H9 (cell line): ENCODE measurements around the gene EPB41L1. TPM values are rescaled to one million over a fixed set of nuclear protein-coding genes. Genes with fewer than 3 reads are reported as not detected.

Source experiments
- DNase-seq: peaks from one replicate; pipeline ENCODE4 v3.0.0-alpha.2; 2017
- H2AFZ ChIP-seq: one replicate; pipeline ENCODE4 v1.6.1; 2013; ENCODE audit warnings: mild to moderate bottlenecking, low read length, control low read depth, moderate library complexity
- H2AK5ac ChIP-seq: 2 replicates; pipeline ENCODE4 v1.6.1; 2013; ENCODE audit warnings: low read length, control low read depth, mixed read lengths; ENCODE audit not compliant: insufficient read length
- H2BK120ac ChIP-seq: one replicate; pipeline ENCODE4 v1.6.1; 2013; ENCODE audit warnings: low read depth, mild to moderate bottlenecking, low read length, control low read depth, inconsistent platforms; ENCODE audit not compliant: poor library complexity, severe bottlenecking
- H2BK12ac ChIP-seq: 2 replicates; pipeline ENCODE4 v1.6.1; 2013; ENCODE audit warnings: low read length, control low read depth, mixed read lengths, low read depth; ENCODE audit not compliant: insufficient read length
- H2BK15ac ChIP-seq: 2 replicates; pipeline ENCODE4 v1.6.1; 2013; ENCODE audit warnings: low read depth, low read length, control low read depth
- H2BK20ac ChIP-seq: one replicate; pipeline ENCODE4 v1.6.1; 2013; ENCODE audit warnings: low read depth, mild to moderate bottlenecking, low read length, control low read depth, inconsistent platforms; ENCODE audit not compliant: poor library complexity, severe bottlenecking
- H2BK5ac ChIP-seq: 2 replicates; pipeline ENCODE4 v1.6.1; 2013; ENCODE audit warnings: low read length, control low read depth, mixed read lengths; ENCODE audit not compliant: insufficient read length
- H3K14ac ChIP-seq: 2 replicates; pipeline ENCODE4 v1.6.1; 2013; ENCODE audit warnings: low read length, control low read depth; ENCODE audit not compliant: insufficient read depth
- H3K18ac ChIP-seq: 2 replicates; pipeline ENCODE4 v1.6.1; 2013; ENCODE audit warnings: low read depth, mild to moderate bottlenecking, mixed read lengths, low read length, control low read depth; ENCODE audit not compliant: insufficient read length
- H3K23ac ChIP-seq: 2 replicates; pipeline ENCODE4 v1.6.1; 2013; ENCODE audit warnings: low read length, control low read depth, mixed read lengths, low read depth; ENCODE audit not compliant: insufficient read length
- H3K23me2 ChIP-seq: 2 replicates; pipeline ENCODE4 v1.6.1; 2013; ENCODE audit warnings: low read depth, mild to moderate bottlenecking, mixed read lengths, low read length, control low read depth; ENCODE audit not compliant: insufficient read length, poor library complexity, severe bottlenecking
- H3K27ac ChIP-seq: 2 replicates; pipeline ENCODE4 v1.5.1; 2013; ENCODE audit warnings: low read length, control low read depth, mixed read lengths, low read depth; ENCODE audit not compliant: insufficient read length
- H3K27me3 ChIP-seq: 2 replicates; pipeline ENCODE4 v1.6.1; 2013; ENCODE audit warnings: low read length, control low read depth, inconsistent platforms; ENCODE audit not compliant: insufficient read depth
- H3K4ac ChIP-seq: 2 replicates; pipeline ENCODE4 v1.6.1; 2013; ENCODE audit warnings: low read depth, mild to moderate bottlenecking, control low read depth, inconsistent platforms, low read length, moderate library complexity
- H3K4me1 ChIP-seq: 2 replicates; pipeline ENCODE4 v1.6.1; 2013; ENCODE audit warnings: low read length, control low read depth, inconsistent platforms; ENCODE audit not compliant: insufficient read depth
- H3K4me2 ChIP-seq: 2 replicates; pipeline ENCODE4 v1.6.1; 2013; ENCODE audit warnings: low read length, control low read depth, mixed read lengths; ENCODE audit not compliant: insufficient read length, insufficient read depth
- H3K56ac ChIP-seq: 2 replicates; pipeline ENCODE4 v1.6.1; 2013; ENCODE audit warnings: low read depth, mild to moderate bottlenecking, mixed read lengths, low read length, control low read depth; ENCODE audit not compliant: insufficient read length
- H3K79me1 ChIP-seq: 2 replicates; pipeline ENCODE4 v1.6.1; 2013; ENCODE audit warnings: low read depth, mild to moderate bottlenecking, moderate library complexity, low read length, control low read depth, inconsistent platforms; ENCODE audit not compliant: insufficient read depth, poor library complexity, severe bottlenecking
- H3K79me2 ChIP-seq: 2 replicates; pipeline ENCODE4 v1.6.1; 2013; ENCODE audit warnings: low read length, control low read depth, inconsistent platforms; ENCODE audit not compliant: insufficient read depth
- H3K9ac ChIP-seq: 2 replicates; pipeline ENCODE4 v1.6.1; 2013; ENCODE audit warnings: low read length, control low read depth, mixed read lengths; ENCODE audit not compliant: insufficient read length; ENCODE audit errors: extremely low read depth
- H3K9me3 ChIP-seq: one replicate; pipeline ENCODE4 v1.6.1; 2013; ENCODE audit warnings: low read depth, low read length, inconsistent platforms; ENCODE audit not compliant: control insufficient read depth
- H3T11ph ChIP-seq: one replicate; pipeline ENCODE4 v1.6.1; 2013; ENCODE audit warnings: mild to moderate bottlenecking, low read length, control low read depth, inconsistent platforms
- H4K20me1 ChIP-seq: one replicate; pipeline ENCODE4 v1.6.1; 2013; ENCODE audit not compliant: control insufficient read depth, insufficient read length, insufficient read depth
- H4K5ac ChIP-seq: 2 replicates; pipeline ENCODE4 v1.6.1; 2013; ENCODE audit warnings: low read depth, mild to moderate bottlenecking, mixed read lengths, low read length, control low read depth; ENCODE audit not compliant: insufficient read length
- H4K8ac ChIP-seq: replicated peaks from 2 replicates; pipeline ENCODE4 v1.6.1; 2013; ENCODE audit warnings: low read length, control low read depth, mixed read lengths, low read depth; ENCODE audit not compliant: insufficient read length
- H4K91ac ChIP-seq: 2 replicates; pipeline ENCODE4 v1.6.1; 2013; ENCODE audit warnings: low read depth, mild to moderate bottlenecking, moderate library complexity, mixed read lengths, low read length, control low read depth; ENCODE audit not compliant: insufficient read length
- H3K27ac Mint-ChIP-seq, 3 experiments: 2 replicates in 2 of 3; 3 replicates in 1 of 3; pipeline ENCODE4 v1.8.0; 2020 to 2021; ENCODE audit warnings: mixed read lengths in 3 of 3, mild to moderate bottlenecking in 1 of 3, moderate library complexity in 1 of 3
- H3K27me3 Mint-ChIP-seq: 2 replicates; pipeline ENCODE4 v1.8.0; 2021; ENCODE audit warnings: low read depth, mild to moderate bottlenecking, moderate library complexity, mixed read lengths
- H3K36me3 Mint-ChIP-seq, 3 experiments: 2 replicates in 2 of 3; 3 replicates in 1 of 3; pipeline ENCODE4 v1.8.0; 2020 to 2021; ENCODE audit warnings: low read depth in 3 of 3, mixed read lengths in 3 of 3; ENCODE audit not compliant: insufficient read depth in 1 of 3
- H3K4me1 Mint-ChIP-seq, 2 experiments: 2 replicates each; pipeline ENCODE4 v1.8.0; 2020; ENCODE audit warnings: mixed read lengths in 2 of 2
- H3K4me3 Mint-ChIP-seq, 2 experiments: 2 replicates in 1 of 2; 3 replicates in 1 of 2; pipeline ENCODE4 v1.8.0; 2020 to 2021; ENCODE audit warnings: mild to moderate bottlenecking in 2 of 2, mixed read lengths in 2 of 2, moderate library complexity in 1 of 2
- H3K9me3 Mint-ChIP-seq, 2 experiments: 2 replicates in 1 of 2; 3 replicates in 1 of 2; pipeline ENCODE4 v1.8.0; 2020; ENCODE audit warnings: mild to moderate bottlenecking in 2 of 2, mixed read lengths in 2 of 2, moderate library complexity in 1 of 2
- CTCF ChIP-seq: fragments of 200-600 bp; sonication (generic); conservative IDR thresholded peaks from 3 replicates; pipeline ENCODE4 v1.8.0; 2021; ENCODE audit warnings: antibody characterized with exemption, mild to moderate bottlenecking
- WGBS: extraction: QIAGEN DNeasy Blood & Tissue Kit; methylation state at CpG from one replicate; pipeline ENCODE4 v1.1.7; 2013; ENCODE audit warnings: missing lambda C conversion rate, low lambda C conversion rate, mixed read lengths; ENCODE audit not compliant: insufficient read length; ENCODE audit errors: extremely low coverage; 5-methylcytosine and 5-hydroxymethylcytosine counted together
- total RNA-seq: library from RNA; stranded (reverse); gene quantifications from 2 replicates; pipeline ENCODE4 v1.2.1, GENCODE V29; 2021

The EPB41L1 gene
- total RNA-seq, 1 experiment from 2014 or later, result 31.1 TPM

DNA sequence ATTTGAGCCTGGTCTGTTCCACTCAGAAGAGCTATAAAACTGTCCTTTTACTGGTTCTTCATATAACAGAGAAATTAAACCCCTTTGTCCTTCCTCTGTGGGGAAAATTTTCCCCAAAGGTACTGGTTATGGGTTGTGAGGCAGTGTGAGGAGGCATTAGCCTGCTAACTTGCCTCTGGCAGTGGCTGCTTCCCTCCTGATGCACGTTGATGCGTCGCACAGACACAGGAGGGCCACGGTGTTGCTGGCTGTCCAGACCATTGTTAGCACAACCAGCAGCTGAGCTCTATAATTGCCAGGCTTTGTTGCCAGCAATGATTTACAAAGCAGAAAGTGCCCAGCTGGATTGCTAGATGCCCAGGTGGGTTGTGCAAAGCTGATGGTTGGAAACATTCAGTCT is 91.9 kb downstream of the EPB41L1 start:
- 0 out of 2 replicates have a peak, but pooled peaks cover 1% of the 10 kb centered on the region for H3K79me2 ChIP-seq
- no peaks in the 10 kb centered on the region for H4K20me1 ChIP-seq
- H3K27ac ChIP-seq, result no peak overlapping the region
- H3K27me3 Mint-ChIP-seq, result no peaks in the 10 kb centered on the region
- H2BK120ac ChIP-seq, result no peak overlapping the region
- H3K9ac ChIP-seq, result no peak overlapping the region
- H3K4me2 ChIP-seq, result no peak overlapping the region
- no peak overlapping the region for H3K4me3 Mint-ChIP-seq
- H3K9me3 Mint-ChIP-seq, result no peaks in the 10 kb centered on the region
- no peak for DNase-seq
- no peak overlapping the region for H3T11ph ChIP-seq
- H4K91ac ChIP-seq, result no peak overlapping the region
- no peak overlapping the region for H2BK20ac ChIP-seq
- H3K23me2 ChIP-seq, result no peaks in the 10 kb centered on the region
- H2AK5ac ChIP-seq, result no peak overlapping the region
- H2BK5ac ChIP-seq, result no peak overlapping the region
- H3K4ac ChIP-seq, result no peak overlapping the region
- no peaks in the 10 kb centered on the region for H3K4me1 ChIP-seq
- H2BK12ac ChIP-seq, result no peak overlapping the region
- H3K36me3 Mint-ChIP-seq, result peaks cover 10 to 67% (median 40%) of the 10 kb centered on the region in 3 experiments; a peak in 6 of 7 replicates
- H3K9me3 ChIP-seq, result no peaks in the 10 kb centered on the region
- H3K56ac ChIP-seq, result no peak overlapping the region
- WGBS, result no CpG with 5 or more reads among the region's 4 CpGs
- no peak overlapping the region for H3K27ac Mint-ChIP-seq
- H2AFZ ChIP-seq, result no peak overlapping the region
- H3K14ac ChIP-seq, result no peak overlapping the region
- no peaks in the 10 kb centered on the region for H3K27me3 ChIP-seq
- H3K79me1 ChIP-seq, result no peaks in the 10 kb centered on the region
- no peak overlapping the region for H2BK15ac ChIP-seq
- no peak overlapping the region for H3K23ac ChIP-seq
- no peaks in the 10 kb centered on the region for H3K4me1 Mint-ChIP-seq
- no peak overlapping the region for H4K5ac ChIP-seq
- H4K8ac ChIP-seq, result no peak overlapping the region
- no peak overlapping the region for H3K18ac ChIP-seq
- TF ChIP-seq CTCF, result no peak
